CD4-positive, alpha-beta T cell treated with Interleukin-12 subunit alpha and Interleukin-12 subunit beta, for 1 hour (primary cell): ENCODE results near the gene CAPN15.
"Not testable (repeated sequence)": the region's sequence is repeated elsewhere in the genome, so short reads cannot be mapped to it uniquely, and the experiment has no call there.

Source experiments
- DNase-seq: peaks from one replicate; pipeline ENCODE4 v3.0.0-alpha.2; 2020

Gene CAPN15

DNA sequence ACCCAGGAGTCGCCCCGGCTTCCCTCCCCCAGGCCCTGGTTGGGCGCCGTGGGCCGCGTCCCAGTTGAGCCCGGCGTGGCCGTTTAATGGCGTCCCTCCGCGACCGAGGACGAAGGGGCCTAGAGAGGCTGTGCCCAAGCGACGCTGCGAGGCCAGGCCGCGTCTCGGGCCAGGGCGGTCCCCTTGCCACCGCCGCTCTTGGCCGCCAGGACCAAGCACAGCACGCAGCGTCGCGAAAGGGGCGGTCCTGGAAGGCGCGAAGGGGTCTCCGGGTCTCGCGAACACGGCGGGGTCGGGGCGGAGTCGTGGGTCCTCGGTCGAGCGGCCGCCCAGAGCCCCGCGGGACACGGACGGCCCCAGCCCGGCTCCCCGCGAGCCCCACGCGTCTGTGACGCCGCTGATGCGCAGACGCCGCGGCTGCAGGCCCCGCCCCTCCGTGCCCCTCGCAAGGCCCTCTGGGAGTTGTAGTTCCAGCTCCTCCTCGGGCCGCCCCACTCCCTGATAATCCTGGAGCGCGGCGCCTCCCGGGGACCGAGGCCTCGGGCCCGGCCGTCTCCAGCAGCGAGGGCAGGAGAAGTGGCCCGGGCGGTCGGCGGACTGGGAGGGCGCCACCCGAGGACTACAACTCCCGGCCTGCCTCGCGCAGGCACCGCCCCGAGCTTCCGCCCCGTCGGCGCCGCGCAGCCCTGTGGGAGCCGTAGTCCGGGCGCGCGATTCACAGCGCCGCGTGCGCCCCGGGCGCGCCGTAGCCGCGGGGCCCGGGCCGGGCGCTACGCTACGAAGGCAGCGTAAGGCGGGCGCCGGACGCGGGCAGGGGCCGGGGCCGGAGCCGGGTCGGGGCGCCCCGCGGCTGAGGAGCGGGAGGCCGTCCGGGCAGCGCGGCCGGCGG is at the start of gene CAPN15:
TSS of gene CAPN15 (plus strand) at position 698 of the 889 bp plus-strand sequence. CDS start 19,127 bp downstream, outside the sequence.
- DNase-seq = peak; percentile 88

- DNase-seq = not testable (repeated sequence)
These were observed 49.2 kb upstream of the CAPN15 start for GRCh38 chr16:478287-478686.

DNA sequence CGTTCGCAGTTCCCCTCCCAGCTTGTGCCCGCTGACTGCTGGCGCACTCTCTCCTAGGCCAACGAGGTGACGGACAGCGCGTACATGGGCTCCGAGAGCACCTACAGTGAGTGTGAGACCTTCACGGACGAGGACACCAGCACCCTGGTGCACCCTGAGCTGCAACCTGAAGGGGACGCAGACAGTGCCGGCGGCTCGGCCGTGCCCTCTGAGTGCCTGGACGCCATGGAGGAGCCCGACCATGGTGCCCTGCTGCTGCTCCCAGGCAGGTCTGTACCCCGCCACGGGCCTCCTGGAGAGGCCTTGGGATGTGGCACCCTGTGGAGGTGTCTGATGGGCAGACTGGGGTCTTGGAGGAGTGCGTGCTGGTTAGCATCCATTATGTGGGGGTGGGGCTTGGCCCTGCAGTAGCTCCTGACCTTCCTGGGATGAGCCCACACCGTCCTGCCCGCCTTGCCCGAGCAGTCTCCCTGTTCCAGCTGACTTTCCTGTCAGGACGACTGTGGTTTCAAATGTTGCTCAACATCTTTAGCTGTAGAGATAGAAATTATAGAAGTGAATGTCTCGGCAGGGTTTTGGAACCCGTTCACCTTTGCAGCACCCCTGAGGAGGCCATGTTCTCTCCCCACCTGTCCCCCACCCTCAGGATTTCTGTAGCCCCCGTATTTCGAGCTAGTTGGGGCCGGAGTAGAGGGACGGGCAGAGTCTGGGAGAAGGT is 44.9 kb upstream of the CAPN15 start:
- DNase-seq = no peak

DNA sequence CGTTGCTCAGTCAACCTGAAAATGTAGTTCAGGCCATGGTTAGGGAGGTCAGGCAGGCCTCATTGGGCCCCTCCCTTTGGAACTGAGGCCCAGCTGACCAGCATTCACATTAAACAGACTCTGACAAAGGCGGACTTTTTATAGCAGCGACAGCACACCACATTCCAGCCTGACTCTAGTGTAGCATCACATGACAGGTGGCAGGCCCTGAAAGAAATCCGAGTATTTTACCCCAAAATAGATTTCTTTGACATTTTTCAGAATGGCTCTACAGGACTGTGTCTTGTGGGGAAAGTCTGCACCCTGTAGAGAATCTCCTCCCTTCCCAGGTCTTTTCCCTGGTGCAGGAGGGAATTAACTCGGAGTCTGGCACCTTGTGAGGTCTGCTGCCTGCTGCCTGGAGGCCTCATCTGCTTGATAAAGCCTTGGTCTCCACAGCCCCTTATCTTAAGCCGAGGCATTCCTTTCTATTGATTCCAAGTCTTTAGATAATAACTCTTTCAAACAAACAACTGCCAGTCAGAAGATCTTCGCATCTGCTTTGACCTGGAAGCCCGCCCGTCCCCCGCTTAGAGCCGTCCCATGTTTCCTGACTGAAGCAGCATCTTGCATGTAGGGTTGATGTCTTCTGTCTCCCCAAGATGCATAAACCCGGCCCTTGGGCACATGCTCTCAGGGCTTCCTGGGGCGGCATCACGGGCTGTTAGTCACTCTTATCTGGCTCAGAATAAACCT is 44.0 kb upstream of the CAPN15 start:
- DNase-seq = no peak

DNA sequence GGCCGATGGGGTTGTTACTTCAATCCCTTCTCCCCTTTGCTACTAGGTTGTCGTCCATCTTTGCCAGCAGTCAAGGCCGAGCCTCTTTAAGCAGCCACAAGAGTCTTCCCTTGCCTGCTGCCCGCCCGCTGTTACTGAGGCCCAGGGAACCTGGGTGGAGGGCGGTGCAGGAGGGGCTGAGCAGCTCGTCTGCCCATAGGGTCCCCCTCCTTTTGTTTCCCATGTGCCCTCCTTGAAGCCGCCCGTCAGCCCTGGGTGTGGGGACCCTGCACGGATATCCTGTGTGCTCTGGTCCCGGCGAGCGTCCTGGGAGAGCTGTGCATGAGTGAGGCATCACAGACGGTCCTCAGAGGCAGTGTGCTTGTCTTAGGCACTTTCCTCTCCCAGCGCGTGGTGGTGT is 37.9 kb upstream of the CAPN15 start:
- no peak for DNase-seq

DNA sequence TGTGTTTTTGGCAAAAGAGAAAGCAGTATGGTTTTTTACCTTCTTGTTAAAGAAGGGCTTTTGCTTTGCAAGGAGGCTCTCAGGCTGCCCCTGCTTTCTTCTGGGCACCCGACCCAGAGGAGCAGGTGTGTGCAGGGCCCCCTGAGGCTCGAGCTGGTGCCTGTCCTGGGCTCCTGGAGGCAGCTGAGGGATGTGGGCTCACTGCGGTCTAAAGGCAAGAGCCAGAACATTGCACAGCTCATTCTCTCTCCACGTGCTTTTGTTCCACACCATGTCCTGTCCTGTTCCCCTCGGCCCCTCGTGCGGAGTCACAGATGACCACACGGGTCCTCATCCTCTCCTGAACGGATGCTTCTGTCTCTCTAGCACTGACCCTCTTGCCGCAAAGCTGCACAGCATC is 36.7 kb upstream of the CAPN15 start:
- DNase-seq = no peak

- no peak for DNase-seq
These were observed 36.1 kb upstream of the CAPN15 start for GRCh38 chr16:491220-491919.

GRCh38 chr16:492211-492875 is 35.2 kb upstream of the CAPN15 start:
- DNase-seq = no peak

DNA sequence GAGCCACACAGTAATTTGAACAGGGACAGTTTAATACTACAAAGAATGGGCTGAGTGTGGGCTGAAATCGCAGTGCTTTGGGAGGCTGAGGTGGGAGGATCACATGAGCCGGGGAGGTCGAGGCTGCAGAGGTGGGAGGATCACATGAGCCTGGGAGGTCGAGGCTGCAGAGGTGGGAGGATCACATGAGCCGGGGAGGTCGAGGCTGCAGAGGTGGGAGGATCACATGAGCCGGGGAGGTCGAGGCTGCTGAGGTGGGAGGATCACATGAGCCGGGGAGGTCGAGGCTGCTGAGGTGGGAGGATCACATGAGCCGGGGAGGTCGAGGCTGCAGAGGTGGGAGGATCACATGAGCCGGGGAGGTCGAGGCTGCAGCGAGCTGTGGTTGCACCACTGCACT is 32.8 kb upstream of the CAPN15 start:
- DNase-seq = not testable (repeated sequence)

GRCh38 chr16:495127-495748 is 32.3 kb upstream of the CAPN15 start:
- peak; percentile 9 for DNase-seq

- DNase-seq = no peak
These were observed 31.2 kb upstream of the CAPN15 start for GRCh38 chr16:496097-496886.

- DNase-seq = no peak
These were observed 30.3 kb upstream of the CAPN15 start for GRCh38 chr16:497258-497657.

- DNase-seq = no peak
These were observed 27.6 kb upstream of the CAPN15 start for GRCh38 chr16:499924-500323.

- no peak for DNase-seq
These were observed 26.8 kb upstream of the CAPN15 start for GRCh38 chr16:500709-501108.

- no peak for DNase-seq
These were observed 25.2 kb upstream of the CAPN15 start for GRCh38 chr16:502179-502943.

GRCh38 chr16:503150-504071 is 24.1 kb upstream of the CAPN15 start:
- no peak for DNase-seq

DNA sequence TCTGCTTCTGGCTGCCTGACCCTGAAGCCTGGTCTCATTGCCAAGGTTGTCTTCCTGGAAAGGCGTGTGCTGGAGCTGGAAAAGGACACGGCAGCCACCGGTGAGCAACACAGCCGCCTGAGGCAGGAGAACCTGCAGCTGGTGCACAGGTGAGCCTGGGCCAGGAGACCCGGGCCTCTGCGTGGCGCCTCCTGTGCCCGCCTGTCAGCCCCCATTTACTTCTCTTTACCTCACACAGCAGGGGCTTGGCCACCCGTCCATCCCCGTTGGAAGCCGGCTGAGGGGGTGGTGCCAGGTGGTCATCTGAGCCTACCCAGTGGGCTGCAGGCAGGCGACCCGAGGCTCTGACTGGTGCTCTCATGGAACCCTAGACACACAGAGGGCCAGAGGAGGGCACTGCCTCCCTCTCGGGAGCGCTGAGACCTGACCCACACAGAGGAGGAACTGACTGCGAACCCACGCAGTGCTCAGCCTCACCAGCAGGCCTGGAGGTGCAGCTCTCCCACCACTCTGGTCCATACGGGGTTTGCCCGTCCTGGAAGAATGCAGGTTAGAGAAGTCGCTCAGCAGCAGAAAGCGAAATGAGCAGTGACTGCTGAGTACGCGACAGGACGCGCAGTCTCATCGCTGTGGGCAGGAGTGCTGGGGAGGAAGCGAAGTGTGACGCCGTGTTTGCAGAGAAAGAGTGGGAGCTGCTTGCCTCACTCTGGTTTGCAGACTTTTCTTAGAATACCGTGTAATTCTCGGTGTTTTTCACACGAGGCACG is 21.9 kb upstream of the CAPN15 start:
- DNase-seq = no peak

- DNase-seq = no peak
These were observed 21.3 kb upstream of the CAPN15 start for GRCh38 chr16:506246-506546.
